GM10266 (cell line): Measurements from ENCODE around the gene TTC7B.

ENCODE experiments used
- DNase-seq: peaks from one replicate; pipeline ENCODE4 v3.0.0; 2012; ENCODE audit errors: extremely low spot score
- CTCF ChIP-seq: IDR thresholded peaks from 2 replicates; pipeline ENCODE4 v1.5.1; 2012; ENCODE audit warnings: mild to moderate bottlenecking, low read depth; ENCODE audit not compliant: control insufficient read depth, insufficient read depth; ENCODE audit errors: missing control alignments

TTC7B gene

GRCh38 chr14:90500665-90501370 is 315.4 kb downstream of the TTC7B start:
- no peak for DNase-seq
- TF ChIP-seq CTCF: no peak

GRCh38 chr14:90499908-90500664 is 316.1 kb downstream of the TTC7B start:
- no peak for TF ChIP-seq CTCF
- DNase-seq: no peak

GRCh38 chr14:90499121-90499520 is 317.1 kb downstream of the TTC7B start:
- no peak for DNase-seq
- TF ChIP-seq CTCF: no peak

GRCh38 chr14:90498198-90498597 is 318.0 kb downstream of the TTC7B start:
- no peak for TF ChIP-seq CTCF
- no peak for DNase-seq

GRCh38 chr14:90496379-90496778 is 319.9 kb downstream of the TTC7B start:
- TF ChIP-seq CTCF: no peak
- DNase-seq: no peak

GRCh38 chr14:90495357-90496276 is 320.6 kb downstream of the TTC7B start:
- peak; percentile 78 for DNase-seq
- no peak for TF ChIP-seq CTCF
